ENCODE measurements around the gene B3GNT2. TPM values are rescaled to one million over a fixed set of nuclear protein-coding genes. Genes with fewer than 3 reads are reported as not detected.

B3GNT2 gene
- total RNA-seq, 2 experiments from 2014 or later: 28.6 to 31.7 TPM

DNA sequence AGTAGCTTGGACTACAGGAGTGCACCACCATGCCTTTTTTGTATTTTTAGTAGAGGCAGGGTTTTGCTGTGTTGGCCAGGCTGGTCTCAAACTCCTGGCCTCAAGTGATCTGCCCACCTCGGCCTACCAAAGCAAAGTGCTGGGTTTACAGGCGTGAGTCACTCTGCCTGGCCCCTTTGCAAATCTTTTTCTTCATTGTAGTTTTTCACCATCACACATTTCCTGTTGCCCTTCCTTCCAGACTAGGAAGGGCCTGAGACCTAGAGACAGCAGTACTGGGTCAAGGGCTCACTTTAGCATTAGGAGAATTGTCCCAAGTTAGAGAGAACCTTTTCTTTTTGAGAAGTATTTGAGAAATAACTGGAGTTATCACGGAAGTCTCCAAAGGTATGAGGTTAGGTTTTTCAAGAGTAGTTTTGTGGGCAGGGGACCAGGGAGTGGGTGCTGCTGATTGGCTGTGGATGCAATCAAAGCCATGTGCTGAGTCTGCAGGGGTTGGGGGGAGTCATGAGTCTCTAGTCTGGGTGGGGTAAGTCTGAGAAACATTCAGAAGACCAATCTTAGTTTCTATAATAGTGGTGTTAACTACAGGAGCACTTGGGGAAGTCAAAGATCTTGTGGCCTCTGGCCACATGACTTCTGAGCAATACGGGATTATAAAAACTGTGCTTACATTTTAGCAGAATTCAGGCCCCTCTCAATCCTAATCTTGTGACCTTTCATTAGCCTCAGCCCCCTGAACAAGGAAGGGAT lies 23.7 kb downstream of the B3GNT2 start:
- peaks cover 62% of the 10 kb centered on the region for H3K36me3 Mint-ChIP-seq (ENCODE audit: low read depth)

DNA sequence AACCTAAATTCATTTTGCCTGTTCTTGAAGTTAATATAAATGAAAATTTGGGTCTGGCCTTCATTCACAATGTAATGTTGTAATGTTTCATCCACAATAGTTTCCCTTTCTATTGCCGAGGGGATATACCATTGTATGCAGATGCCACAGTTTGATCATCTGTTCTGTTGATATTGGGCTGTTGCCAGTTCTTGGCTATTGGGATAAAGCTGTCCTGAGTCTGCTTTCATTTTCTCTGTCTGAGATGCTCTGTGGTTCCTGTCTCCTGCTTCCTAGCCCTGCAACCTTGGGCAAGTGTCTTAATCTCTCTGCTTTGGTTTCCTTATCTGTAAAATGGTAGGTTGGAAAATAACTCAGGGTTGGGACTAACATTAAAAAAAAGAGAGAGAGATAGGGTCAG lies 25.2 kb downstream of the B3GNT2 start:
- Mint-ChIP-seq H3K4me3 (no peak overlapping the region), H3K27ac (peak overlapping the region; percentile 16), H3K9me3 (ENCODE audit: low read depth) (peaks cover 10% of the 10 kb centered on the region), H3K4me1 (peaks cover 67% of the 10 kb centered on the region), H3K27me3 (no peaks in the 10 kb centered on the region), H3K36me3 (ENCODE audit: low read depth) (peaks cover 69% of the 10 kb centered on the region)
- no peak for DNase-seq
- ChIA-PET POLR2A (no interaction called here), CTCF (no interaction called here)
- intact Hi-C loops (cut with DNase I, micrococcal nuclease): no loop called here
- ATAC-seq: no peak

More for the DNA sequence above, 23.7 kb downstream of the B3GNT2 start:
- DNase-seq (no peak), ATAC-seq (no peak)
- Mint-ChIP-seq H3K27ac (peak overlapping the region; percentile 59), H3K4me1 (peaks cover 80% of the 10 kb centered on the region), H3K27me3 (no peaks in the 10 kb centered on the region), H3K4me3 (no peak overlapping the region), H3K9me3 (ENCODE audit: low read depth) (peaks cover 10% of the 10 kb centered on the region)
- ChIA-PET POLR2A (no interaction called here), CTCF (interaction anchor here (0.7 kb wide), 1 partner anchor 73 kb away, joined by 4 read pairs; no protein-coding TSS in a partner anchor)
- intact Hi-C loops (cut with DNase I, micrococcal nuclease): no loop called here

DNA sequence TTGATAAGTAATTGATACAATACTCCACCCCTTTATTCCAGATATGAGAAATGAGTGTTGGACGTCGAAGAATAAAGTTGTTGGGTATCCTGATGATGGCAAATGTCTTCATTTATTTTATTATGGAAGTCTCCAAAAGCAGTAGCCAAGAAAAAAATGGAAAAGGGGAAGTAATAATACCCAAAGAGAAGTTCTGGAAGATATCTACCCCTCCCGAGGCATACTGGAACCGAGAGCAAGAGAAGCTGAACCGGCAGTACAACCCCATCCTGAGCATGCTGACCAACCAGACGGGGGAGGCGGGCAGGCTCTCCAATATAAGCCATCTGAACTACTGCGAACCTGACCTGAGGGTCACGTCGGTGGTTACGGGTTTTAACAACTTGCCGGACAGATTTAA lies 26.3 kb downstream of the B3GNT2 start:
- ChIA-PET POLR2A (no interaction called here), CTCF (no interaction called here)
- Mint-ChIP-seq H3K36me3 (ENCODE audit: low read depth) (peaks cover 69% of the 10 kb centered on the region), H3K9me3 (ENCODE audit: low read depth) (peaks cover 10% of the 10 kb centered on the region), H3K27me3 (no peaks in the 10 kb centered on the region), H3K4me1 (peaks cover 60% of the 10 kb centered on the region), H3K27ac (peak overlapping the region; percentile 51), H3K4me3 (no peak overlapping the region)
- ATAC-seq: no peak
- DNase-seq: no peak
- intact Hi-C loops (cut with DNase I, micrococcal nuclease): no loop called here

DNA sequence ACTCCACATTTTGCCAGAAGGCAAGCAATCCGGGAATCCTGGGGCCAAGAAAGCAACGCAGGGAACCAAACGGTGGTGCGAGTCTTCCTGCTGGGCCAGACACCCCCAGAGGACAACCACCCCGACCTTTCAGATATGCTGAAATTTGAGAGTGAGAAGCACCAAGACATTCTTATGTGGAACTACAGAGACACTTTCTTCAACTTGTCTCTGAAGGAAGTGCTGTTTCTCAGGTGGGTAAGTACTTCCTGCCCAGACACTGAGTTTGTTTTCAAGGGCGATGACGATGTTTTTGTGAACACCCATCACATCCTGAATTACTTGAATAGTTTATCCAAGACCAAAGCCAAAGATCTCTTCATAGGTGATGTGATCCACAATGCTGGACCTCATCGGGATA lies 26.8 kb downstream of the B3GNT2 start:
- DNase-seq: no peak
- H3K9me3 Mint-ChIP-seq (ENCODE audit: low read depth): peaks cover 10% of the 10 kb centered on the region
- H3K27me3 Mint-ChIP-seq: no peaks in the 10 kb centered on the region
- CTCF ChIA-PET: interaction anchor here (0.6 kb wide), 1 partner anchor 939 kb away, joined by 3 read pairs; no protein-coding TSS in a partner anchor
- H3K4me3 Mint-ChIP-seq: no peak overlapping the region
- no peak for ATAC-seq
- POLR2A ChIA-PET: no interaction called here
- peaks cover 62% of the 10 kb centered on the region for H3K4me1 Mint-ChIP-seq
- intact Hi-C loops (cut with DNase I, micrococcal nuclease): no loop called here
- H3K36me3 Mint-ChIP-seq (ENCODE audit: low read depth): peaks cover 73% of the 10 kb centered on the region
- H3K27ac Mint-ChIP-seq: peak overlapping the region; percentile 51

DNA sequence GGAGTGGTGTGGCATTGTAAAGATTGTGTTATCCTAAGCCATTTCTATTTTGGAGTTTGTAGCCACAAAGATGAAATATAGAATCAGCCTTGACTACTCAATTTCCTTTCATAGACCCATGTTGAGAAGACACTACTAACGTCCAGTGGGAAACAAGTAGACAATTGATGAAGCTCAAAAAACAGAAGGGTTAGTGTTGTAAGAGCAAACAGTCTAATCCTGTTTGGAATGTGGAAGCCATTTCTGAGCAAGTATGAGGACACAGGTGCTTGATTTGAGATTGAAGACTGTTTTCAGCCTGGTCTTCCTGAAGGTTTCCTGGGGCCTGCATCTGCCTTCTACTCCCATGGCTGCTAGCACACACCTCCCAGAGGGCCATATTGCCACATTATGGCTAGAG lies 29.1 kb downstream of the B3GNT2 start:
- H3K4me1 Mint-ChIP-seq: peaks cover 42% of the 10 kb centered on the region
- H3K36me3 Mint-ChIP-seq (ENCODE audit: low read depth): peaks cover 57% of the 10 kb centered on the region

DNA sequence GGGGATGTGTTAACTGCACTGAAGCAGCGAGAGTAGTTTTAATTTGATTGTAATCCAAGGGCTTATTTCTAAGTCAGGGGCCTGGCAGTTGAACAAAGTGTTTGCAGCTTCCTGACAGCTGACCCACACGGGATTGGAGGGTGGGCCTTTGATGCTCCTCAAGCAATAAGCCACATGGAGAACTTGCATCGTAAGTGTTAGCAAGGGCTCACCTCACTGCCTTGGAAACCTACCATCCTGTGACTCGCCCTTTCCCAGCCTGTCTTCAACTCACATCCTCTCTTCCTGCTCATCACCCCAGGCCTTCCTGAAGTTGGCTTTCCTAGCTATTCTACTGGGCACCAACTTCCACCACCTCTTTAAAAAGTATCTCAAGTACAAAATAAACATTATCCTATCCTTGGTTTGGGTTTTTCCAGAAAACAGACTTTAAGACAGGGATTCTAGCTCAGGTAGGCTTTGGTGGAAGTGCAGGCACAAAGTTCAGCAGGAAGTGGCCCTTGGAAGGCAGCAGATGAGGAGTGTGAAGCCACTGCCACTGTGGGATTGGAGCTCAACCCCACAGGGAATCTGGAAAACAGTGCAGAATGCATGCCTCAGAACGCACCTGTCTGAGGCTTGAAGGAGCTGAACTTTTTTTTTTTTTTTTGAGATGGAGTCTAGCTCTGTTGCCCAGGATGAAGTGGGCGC lies 31.6 kb downstream of the B3GNT2 start:
- no peak for DNase-seq
- POLR2A ChIA-PET: interaction anchor here (0.6 to 0.7 kb wide), 3 partner anchors 66 to 554 kb away, joined by 3 to 10 read pairs (median 5); no protein-coding TSS in a partner anchor
- Mint-ChIP-seq H3K9me3 (ENCODE audit: low read depth) (peaks cover 3% of the 10 kb centered on the region), H3K4me3 (no peak overlapping the region), H3K27me3 (no peaks in the 10 kb centered on the region), H3K27ac (peak overlapping the region; percentile 4), H3K4me1 (peaks cover 19% of the 10 kb centered on the region), H3K36me3 (ENCODE audit: low read depth) (peaks cover 35% of the 10 kb centered on the region)
- intact Hi-C loops (cut with DNase I, micrococcal nuclease): no loop called here
- ATAC-seq: peak; percentile 51
- CTCF ChIA-PET: interaction anchor here (0.5 kb wide), 1 partner anchor 540 kb away, joined by 3 read pairs; no protein-coding TSS in a partner anchor

More for the DNA sequence above, 29.1 kb downstream of the B3GNT2 start:
- no peak overlapping the region for H3K4me3 Mint-ChIP-seq
- DNase-seq: no peak
- peaks cover 6% of the 10 kb centered on the region for H3K9me3 Mint-ChIP-seq (ENCODE audit: low read depth)
- no peak for ATAC-seq
- CTCF ChIA-PET: no interaction called here
- H3K27ac Mint-ChIP-seq: no peak overlapping the region
- H3K27me3 Mint-ChIP-seq: no peaks in the 10 kb centered on the region
- POLR2A ChIA-PET: no interaction called here
- intact Hi-C loops (cut with DNase I, micrococcal nuclease): no loop called here

DNA sequence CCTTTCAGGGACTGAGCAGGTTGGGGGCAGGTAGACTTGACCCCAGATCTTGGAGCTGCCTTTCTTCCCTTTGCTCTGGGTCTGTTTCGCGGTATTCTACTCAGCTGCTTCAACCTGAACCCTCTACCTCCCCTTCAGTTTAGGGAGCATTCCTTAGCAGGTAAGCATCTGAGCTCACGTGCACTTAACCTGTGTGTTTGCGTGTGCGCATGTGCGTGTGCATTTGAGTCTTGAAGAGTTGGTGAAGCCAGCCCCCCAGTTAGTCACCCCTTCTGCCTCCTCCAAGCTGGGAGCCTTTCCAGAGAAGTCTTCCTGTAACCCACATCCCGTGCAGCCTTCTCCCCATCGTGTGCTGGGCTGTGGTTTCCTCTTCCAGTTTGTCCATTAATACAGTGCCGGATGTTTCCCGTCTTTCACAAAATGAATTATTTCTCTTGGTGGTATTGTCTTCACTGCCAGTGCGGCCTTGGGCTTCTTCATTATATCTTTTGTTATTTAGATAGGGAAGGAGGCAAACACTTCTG lies 33.2 kb downstream of the B3GNT2 start:
- DNase-seq (no peak), ATAC-seq (no peak)
- ChIA-PET POLR2A (no interaction called here), CTCF (no interaction called here)
- H3K27ac Mint-ChIP-seq: no peak overlapping the region
- no peaks in the 10 kb centered on the region for H3K27me3 Mint-ChIP-seq
- H3K9me3 Mint-ChIP-seq (ENCODE audit: low read depth): no peaks in the 10 kb centered on the region
- intact Hi-C loops (cut with DNase I, micrococcal nuclease): no loop called here
- H3K36me3 Mint-ChIP-seq (ENCODE audit: low read depth): peaks cover 19% of the 10 kb centered on the region
- peaks cover 8% of the 10 kb centered on the region for H3K4me1 Mint-ChIP-seq
- H3K4me3 Mint-ChIP-seq: no peak overlapping the region

DNA sequence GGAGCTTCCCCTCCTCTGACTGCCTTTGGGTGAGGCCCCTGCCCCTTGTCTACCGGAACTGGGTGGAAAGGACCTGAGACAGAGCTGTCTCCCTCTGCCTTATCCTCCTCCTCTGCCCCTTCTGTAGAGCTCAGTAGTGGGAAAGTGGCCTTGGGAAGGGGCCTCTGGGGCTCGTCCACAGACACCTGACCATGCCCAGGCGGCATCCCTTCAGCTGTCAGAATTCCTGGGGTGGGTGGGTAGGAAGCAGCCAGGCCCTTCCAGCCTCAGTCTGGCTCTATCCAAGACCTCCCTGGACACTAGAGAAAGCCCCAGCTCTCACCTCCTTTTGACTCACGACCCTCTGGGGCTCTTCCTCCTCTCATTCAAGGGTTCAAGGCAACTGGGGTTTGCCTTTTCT lies 35.6 kb downstream of the B3GNT2 start:
- intact Hi-C loops (cut with DNase I, micrococcal nuclease): no loop called here
- H3K27ac Mint-ChIP-seq: no peak overlapping the region
- ChIA-PET POLR2A (no interaction called here), CTCF (interaction anchor here (0.8 kb wide), 1 partner anchor 251 kb away, joined by 3 read pairs; no protein-coding TSS in a partner anchor)
- no peak for DNase-seq
- H3K27me3 Mint-ChIP-seq: no peaks in the 10 kb centered on the region
- ATAC-seq: no peak
- peaks cover 5% of the 10 kb centered on the region for H3K36me3 Mint-ChIP-seq (ENCODE audit: low read depth)
- no peak overlapping the region for H3K4me3 Mint-ChIP-seq
- H3K9me3 Mint-ChIP-seq (ENCODE audit: low read depth): no peaks in the 10 kb centered on the region
- H3K4me1 Mint-ChIP-seq: peaks cover 7% of the 10 kb centered on the region

DNA sequence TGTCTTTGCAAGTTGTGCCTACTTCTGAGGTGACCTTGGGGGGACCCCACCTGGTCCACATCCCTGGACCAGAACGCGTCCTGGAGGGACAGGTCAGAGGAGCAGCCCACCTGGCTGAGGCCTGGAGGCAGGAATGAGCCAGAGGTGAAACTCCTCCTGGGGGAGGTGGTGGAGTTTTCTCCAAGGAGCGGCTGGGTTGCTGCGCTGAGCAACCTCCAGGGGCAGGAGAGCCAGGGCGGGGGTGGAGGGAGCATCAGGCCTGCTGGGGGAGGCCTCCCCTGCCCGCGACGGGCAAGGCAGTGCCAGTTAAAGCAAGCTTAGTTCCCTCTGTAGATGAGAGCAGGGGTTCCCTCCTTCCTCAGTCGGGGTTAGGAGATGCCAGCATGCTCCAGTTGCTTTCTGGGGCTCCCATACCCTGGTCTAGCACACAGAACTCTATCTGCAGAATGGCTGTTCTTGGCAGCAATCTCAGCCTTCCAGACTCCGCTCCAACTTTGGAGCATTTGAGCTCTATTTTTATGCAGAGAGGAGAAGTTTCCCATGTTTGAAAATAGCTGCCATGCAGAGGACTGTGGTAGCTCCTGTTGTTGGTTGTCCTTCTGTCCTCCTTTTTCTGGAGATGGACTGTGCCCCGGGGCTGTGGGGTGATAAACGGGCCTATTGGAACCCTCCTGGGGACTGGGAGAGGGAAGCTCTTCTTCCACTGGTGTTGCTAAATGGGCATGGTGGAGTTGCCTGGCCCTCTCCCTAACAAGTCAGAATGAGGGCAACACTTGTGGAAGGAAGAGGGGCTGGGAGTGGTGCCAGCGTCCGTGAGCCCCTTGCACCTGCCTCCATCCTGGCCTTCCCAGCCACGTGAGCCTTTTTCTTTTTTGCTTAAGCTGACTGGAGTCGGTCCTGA lies 39.1 kb downstream of the B3GNT2 start:
- ChIA-PET CTCF (interaction anchor here (0.6 kb wide), 1 partner anchor 74 kb away, joined by 3 read pairs; no protein-coding TSS in a partner anchor), POLR2A (no interaction called here)
- intact Hi-C loops (cut with DNase I, micrococcal nuclease): no loop called here
- DNase-seq (no peak), ATAC-seq (no peak)
- no peak overlapping the region for H3K4me3 Mint-ChIP-seq
- no peaks in the 10 kb centered on the region for H3K9me3 Mint-ChIP-seq (ENCODE audit: low read depth)
- H3K27me3 Mint-ChIP-seq: no peaks in the 10 kb centered on the region
- H3K36me3 Mint-ChIP-seq (ENCODE audit: low read depth): no peaks in the 10 kb centered on the region
- H3K27ac Mint-ChIP-seq: no peak overlapping the region
- no peaks in the 10 kb centered on the region for H3K4me1 Mint-ChIP-seq

DNA sequence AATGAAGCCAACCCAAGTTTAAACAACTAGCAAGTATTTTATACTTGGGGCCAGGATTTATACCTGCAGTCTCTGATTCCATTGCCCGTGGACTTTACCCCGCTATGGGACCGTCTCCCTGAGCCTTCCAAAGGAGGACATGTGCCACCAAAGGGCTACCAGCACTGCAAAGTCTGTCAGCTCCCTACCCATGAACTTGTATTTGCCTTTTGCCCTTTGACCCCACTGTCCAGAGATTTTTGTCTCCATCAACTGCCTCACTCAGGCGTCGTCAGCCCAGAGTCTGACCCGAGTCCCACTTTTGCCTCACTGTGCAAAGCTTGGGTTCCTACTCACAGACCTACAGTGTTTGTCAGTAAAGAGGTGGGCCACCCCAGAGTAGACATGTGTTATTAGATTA lies 40.6 kb downstream of the B3GNT2 start:
- no peak for DNase-seq
- H3K4me3 Mint-ChIP-seq: no peak overlapping the region
- no peaks in the 10 kb centered on the region for H3K4me1 Mint-ChIP-seq
- H3K27me3 Mint-ChIP-seq: no peaks in the 10 kb centered on the region
- CTCF ChIA-PET: interaction anchor here (0.6 to 0.7 kb wide), 2 partner anchors 228 to 274 kb away, joined by 3 read pairs; no protein-coding TSS in a partner anchor
- intact Hi-C loops (cut with DNase I, micrococcal nuclease): no loop called here
- POLR2A ChIA-PET: no interaction called here
- no peaks in the 10 kb centered on the region for H3K9me3 Mint-ChIP-seq (ENCODE audit: low read depth)
- no peak for ATAC-seq
- no peaks in the 10 kb centered on the region for H3K36me3 Mint-ChIP-seq (ENCODE audit: low read depth)
- H3K27ac Mint-ChIP-seq: no peak overlapping the region

DNA sequence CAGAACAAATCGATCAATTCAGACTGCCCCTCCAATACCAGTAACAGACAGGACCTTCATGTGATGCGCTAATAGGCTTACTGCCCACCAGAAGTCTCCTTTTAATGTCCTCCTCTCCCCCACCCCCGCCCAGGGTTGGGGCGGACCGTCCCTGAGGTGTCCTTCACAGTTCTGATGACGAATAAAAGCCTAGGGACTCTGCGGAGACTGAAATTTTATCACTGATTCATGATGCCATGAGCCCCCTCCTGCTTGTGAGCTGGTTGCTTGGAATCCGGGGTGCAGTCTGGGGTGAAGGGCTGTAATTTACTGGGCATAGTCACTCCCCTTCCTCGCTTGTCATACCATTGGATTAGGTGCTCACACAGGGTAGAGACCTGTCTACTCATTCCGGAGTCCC lies 42.3 kb downstream of the B3GNT2 start:
- Mint-ChIP-seq H3K9me3 (ENCODE audit: low read depth) (no peaks in the 10 kb centered on the region), H3K4me1 (no peaks in the 10 kb centered on the region), H3K36me3 (ENCODE audit: low read depth) (no peaks in the 10 kb centered on the region), H3K27ac (no peak overlapping the region), H3K4me3 (no peak overlapping the region), H3K27me3 (no peaks in the 10 kb centered on the region)
- ChIA-PET CTCF (no interaction called here), POLR2A (no interaction called here)
- no peak for ATAC-seq
- intact Hi-C loops (cut with DNase I, micrococcal nuclease): no loop called here
- DNase-seq: no peak
